Activated CD4-positive, CD25-positive, alpha-beta regulatory T cell treated with anti-CD3 and anti-CD28 coated beads, Interleukin-2, amount 50 U/mL, for 24 hours (primary cell): ENCODE results near the gene CHCHD5.

ENCODE experiments used
- ATAC-seq, 2 donors: fragments of 150-1000 bp; cut with Tn5 transposase; one replicate each; pipeline ENCODE4 v1.10.0; 2021; ENCODE audit warnings: mild to moderate bottlenecking in 1 of 2, moderate library complexity in 1 of 2

Gene CHCHD5

DNA sequence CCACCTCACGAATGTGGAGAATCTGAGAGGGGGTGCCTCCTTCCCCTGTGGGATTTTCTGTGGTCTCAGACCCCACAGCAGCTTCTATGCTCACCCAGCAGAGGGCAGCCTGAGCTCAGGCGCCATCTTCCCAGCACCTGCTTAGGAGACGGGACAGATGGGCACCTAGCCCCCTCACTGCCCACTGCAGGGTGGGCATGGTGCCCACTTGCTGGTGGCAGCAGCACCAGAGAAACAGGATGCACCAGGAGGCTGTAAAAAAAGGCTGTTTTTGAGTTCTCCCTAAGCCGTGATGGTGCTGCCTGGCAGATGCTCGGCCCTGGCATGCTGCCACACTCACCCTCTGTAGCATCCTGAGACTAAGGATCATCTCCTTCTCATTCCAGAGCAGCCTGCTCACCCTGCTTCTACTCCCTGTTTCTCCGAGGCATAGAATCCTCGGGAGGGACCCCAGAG, 42.2 kb downstream of the CHCHD5 start:
- ATAC-seq: peak; percentile 57 to 65

- no peak for ATAC-seq
Observed at GRCh38 chr2:112627060-112628040, 42.9 kb downstream of the CHCHD5 start.

DNA sequence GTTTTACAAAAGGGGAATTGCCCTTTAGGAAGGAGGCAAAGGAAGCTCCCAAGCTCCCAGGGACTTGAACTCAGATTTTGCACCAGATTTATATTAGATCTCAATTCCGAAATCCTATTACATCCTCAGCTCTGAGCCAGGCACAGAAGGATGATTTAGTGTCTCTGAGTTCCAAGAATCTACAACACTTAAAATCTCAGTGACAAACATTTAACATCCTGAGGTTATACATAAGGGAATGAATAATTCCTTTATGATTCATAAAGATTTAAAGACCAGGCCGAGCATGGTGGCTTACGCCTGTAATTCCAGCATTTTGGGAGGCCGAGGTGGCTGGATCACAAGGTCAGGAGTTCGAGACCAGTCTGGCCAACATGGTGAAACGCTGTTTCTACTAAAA, 44.8 kb downstream of the CHCHD5 start:
- ATAC-seq: no peak

DNA sequence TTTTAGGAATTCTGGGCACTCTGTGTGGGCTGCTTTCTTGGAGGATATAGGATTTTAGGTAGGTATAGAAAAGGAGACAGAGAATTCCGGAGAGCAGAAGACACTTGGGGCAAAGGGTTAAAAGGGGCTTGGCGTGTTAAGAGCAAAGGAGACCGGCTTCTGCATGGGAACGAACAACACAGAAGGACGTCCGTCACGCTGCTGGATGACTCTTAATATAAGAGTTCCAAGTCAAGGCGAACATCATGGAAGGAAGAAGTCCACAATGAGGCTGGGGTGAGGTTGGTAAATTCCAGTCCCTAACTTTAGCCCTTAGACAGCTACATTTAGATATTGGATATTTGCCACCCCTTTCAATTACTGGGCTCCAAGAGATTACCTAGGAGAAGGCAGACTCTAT, 45.4 kb downstream of the CHCHD5 start:
- ATAC-seq: no peak

DNA sequence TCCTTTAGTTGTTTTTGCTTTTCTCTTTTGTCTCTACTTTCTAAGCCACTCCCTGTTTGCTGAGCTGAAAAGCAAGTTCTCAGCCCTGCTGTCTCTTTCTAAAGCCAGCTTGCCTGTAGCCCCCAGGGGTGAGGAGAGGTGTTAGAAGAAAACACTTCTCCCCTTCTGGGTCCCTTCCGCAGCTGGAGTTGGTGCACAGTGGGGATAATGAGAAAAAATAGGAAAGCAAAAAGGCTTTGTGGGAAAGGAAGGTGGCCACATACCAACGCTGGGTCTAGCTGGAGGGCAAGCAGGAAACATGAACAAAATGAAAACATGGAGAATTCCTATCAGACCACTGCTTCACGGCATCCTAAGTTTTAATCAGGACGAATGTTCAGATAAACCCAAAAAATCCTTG, 45.9 kb downstream of the CHCHD5 start:
- no peak for ATAC-seq

DNA sequence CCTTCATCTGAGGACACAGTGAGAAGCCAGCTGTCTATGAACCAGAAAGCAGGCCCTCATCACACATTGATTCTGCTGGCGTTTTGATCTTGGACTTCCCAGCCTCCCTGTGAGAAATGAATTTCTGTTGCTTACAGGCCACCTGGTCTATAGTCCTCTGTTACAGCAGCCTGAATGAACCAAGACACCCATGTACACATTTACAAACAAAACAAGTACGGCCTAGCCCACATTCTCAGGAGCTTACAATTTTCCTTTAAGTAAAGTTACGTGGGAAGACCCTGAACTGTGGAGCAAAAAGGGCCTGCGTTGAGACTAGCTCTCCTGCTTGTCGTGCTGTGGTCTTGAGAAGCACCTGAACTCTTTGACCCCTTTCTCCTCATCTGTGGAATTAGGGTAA, 49.3 kb downstream of the CHCHD5 start:
- no peak for ATAC-seq

DNA sequence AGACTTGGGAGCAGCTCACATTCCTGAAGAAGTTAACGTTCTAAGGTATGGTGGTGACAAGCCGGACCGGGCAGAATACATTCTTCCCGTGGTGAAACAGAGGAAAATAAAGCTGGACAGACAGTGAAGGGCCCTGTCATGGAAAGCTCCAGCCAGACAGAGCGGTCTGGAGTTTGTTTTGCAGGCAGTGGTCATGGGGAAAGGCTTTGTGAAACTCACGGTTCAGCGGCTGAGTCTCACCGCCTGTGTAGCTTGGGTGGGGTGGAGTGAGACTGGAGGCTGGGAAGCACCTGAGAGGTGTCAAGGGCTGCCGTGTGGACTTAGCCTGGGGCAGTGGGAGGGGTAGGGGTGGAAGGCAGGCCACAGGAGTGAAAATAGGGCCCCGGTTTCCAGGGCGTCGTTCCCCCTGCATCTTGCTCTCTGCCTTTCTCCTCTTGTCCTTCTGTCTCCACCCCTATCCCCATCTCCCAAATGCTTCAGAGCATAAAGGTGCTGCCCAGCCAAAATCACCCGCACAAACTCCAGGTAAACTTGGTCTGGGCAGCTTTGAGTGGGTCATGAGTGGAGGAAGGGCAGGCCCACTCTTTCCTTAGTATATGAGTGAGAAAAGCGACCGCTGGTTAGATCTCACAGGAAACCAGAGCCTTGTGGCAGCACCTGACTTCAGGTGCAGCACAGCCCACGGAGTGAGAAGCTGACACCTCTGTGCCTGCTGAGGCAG, 49.9 kb downstream of the CHCHD5 start:
- no peak for ATAC-seq

- ATAC-seq: no peak
Observed at GRCh38 chr2:112634874-112635157, 50.4 kb downstream of the CHCHD5 start.

DNA sequence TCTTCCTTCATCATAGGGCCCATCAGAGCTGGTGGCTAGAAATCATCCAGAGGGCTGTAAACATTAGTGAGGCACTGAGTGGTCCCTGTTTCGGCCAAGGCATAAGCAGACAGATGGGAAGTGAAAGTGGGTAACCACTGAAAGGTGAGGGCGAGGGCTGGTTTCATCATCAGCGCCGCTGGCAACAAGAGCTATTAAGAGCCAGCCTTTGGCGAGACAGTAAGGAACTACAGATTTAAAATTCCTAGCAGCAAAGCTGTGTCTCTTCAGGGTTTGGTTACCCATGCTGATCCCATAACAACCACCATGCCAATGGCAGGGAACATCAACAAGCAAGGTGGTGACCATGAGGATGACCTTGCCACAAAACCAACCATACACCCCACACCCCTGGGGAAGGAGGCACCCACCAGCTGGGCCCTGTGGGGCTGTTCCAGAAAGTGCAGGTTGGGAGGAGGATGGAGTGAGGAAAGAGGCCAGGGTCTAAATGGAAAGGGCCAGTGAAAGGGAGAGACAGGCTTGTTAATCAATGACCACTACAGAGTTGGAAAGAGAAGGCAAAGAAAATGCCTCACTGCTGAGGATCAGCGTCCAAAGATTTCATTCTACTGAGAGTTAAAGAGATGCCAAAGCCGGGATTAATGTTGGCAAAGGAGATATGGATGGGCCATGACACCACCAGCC, 52.3 kb downstream of the CHCHD5 start:
- ATAC-seq: peak; percentile 44 to 62

GRCh38 chr2:112637289-112637660, 52.9 kb downstream of the CHCHD5 start:
- no peak for ATAC-seq
